ENCODE results near the gene TCL1A.
"Not testable (repeated sequence)": the region's sequence is repeated elsewhere in the genome, so short reads cannot be mapped to it uniquely, and the experiment has no call there.

TCL1A gene, protein sequence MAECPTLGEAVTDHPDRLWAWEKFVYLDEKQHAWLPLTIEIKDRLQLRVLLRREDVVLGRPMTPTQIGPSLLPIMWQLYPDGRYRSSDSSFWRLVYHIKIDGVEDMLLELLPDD

DNA sequence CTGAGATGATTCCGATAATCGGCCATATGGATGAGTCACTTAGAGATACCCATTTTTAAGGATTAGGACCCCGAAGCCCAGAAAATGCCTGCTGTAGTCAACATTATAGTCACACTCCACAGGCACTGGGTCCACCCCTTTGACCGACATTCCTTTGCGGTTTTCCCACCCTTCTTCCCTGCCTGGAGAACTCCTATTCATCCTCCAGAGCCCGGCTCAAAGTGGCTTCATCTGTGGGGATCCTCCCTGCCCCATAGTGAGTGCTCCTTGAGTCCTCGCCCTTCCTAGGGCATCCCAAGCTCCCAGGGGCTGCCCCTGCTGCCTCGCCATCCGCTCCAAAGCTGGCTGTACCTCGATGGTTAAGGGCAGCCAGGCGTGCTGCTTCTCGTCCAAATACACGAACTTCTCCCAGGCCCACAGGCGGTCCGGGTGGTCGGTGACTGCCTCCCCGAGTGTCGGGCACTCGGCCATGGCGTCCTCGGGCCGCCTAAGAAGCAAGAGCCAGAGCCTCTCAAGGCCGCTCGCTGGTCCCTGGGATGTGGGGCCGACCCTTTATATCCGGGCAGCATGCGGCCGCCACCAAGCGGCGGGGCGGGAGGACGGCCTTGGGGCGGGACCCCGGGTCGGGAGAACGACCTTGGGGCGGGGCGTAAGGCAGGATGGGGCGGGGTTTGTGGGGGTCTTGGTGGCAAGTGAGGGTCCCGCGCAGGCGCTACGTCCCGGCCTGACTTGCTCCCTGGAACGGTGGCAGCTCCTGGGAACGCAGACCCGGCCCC, at the start of gene TCL1A:
TSS of gene TCL1A (minus strand) at position 530 of the 776 bp plus-strand sequence. CDS start at position 471, 59 bp downstream.
- no peak for DNase-seq (ENCODE audit: low spot score)
- FAIRE-seq, result no peak

DNA sequence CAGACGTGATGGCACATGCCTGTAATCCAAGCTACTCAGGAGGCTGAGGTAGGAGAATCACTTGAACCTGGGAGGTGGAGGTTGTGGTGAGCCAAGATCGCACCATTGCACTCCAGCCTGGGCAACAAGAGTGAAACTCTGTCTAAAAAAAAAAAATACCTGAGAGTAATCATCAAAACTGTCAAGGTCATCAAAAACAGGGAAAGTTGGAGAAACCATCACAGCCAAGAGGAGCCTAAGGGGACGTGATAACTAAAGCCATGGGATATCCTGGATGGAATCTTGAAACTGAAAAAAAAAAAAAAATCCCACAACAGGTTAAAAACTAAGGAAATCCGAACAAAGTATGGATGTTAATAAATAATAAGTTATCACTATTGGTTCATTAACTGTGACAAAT, 49.1 kb upstream of the TCL1A start:
- DNase-seq (ENCODE audit: low spot score); FAIRE-seq: not testable (repeated sequence)

DNA sequence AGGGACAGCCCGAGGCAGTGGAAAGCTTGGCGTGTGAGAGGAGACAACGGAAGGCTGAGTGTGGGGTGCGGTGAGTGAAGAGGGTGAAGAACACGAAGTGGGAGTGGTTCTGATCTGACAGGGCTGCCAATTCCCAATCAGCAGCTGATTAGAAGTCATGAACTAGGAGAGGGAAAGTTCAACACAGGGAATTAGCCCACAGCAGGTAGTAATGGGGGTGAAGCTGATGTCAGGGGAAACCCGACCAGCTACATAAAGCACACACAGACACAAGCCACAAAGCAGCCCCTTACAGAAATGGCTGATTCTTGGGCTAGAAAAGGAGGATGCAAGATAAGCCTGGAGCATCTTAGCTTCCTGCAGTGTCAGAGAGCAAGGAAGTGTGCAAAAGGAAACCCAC, 47.5 kb upstream of the TCL1A start:
- DNase-seq (ENCODE audit: low spot score) (no peak), FAIRE-seq (no peak)

DNA sequence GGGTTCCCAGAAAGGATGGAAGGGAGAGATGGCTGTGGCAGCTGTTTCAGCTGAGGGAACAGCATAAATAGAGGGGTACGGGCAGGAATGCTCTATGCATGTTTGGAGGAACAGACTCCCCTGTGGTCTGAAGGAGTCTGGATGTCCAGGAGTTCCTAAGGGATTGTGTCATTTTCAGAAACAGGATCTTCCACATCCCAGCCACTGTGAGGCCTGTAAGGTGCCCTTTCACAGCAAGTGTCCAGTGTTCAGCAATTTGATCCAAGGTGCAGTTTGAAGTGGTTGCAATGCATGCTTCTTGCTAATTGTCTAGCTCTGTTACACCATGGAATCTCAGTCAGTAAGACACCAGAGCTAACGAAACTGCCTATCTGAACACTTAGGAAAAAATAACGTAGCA, 46.7 kb upstream of the TCL1A start:
- no peak for FAIRE-seq
- DNase-seq (ENCODE audit: low spot score), result no peak

DNA sequence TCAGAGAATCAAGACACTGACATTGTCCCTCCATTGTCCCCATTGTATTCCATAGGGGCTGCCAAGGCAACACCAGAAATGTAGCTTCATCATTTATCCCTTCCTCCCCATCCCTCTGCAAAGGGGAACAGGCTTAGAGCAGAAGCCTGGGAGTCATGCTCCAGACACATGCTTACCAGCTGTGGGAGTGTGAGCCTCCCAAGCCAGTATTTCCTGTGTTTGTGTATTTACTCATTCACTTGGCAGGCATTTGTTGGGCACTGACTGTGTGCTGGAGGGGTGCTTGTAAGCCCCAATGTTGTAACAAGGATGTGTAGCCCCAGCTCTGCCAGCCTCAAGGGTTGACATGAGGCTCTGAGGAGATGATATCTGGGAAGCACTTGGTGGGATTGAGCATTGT, 46.0 kb upstream of the TCL1A start:
- DNase-seq (ENCODE audit: low spot score) (no peak), FAIRE-seq (no peak)

DNA sequence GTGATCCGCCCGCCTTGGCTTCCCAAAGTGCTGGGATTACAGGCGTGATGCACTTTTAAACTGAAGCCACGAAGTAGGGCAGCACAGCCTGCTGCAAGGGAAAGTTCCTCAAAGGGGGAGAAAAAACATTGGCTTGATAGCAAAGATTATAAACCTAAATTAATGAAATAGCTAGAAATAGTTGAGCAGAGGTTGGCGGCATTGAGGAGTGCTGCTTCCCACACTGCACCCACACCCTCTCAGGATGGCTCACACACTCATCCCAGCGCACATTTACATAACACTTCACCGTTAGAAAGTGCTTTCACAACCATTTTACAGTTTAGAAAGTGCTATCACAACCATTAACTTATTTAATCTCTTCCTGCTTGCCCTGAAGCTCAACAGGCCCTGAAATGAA, 44.4 kb upstream of the TCL1A start:
- DNase-seq (ENCODE audit: low spot score), result no peak
- FAIRE-seq, result no peak

DNA sequence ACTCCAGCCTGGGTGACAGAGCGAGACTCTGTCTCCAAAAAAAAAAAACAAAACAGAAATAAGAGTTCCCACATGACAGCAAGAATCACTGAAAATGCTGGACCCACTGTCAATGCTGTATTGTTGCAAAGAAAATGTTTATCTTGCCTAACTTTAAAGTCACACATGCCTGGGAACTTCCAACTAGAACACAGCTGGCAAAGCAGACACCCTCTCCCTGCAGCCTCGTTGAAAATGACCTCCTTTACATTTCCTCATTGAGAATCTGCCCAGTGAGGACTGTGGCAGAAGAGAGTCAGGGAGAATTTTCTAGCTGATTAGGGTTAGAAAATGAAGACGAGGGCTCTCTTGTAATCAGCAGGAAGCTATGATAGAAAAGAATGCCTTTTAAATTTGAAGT, 42.8 kb upstream of the TCL1A start:
- no peak for FAIRE-seq

DNA sequence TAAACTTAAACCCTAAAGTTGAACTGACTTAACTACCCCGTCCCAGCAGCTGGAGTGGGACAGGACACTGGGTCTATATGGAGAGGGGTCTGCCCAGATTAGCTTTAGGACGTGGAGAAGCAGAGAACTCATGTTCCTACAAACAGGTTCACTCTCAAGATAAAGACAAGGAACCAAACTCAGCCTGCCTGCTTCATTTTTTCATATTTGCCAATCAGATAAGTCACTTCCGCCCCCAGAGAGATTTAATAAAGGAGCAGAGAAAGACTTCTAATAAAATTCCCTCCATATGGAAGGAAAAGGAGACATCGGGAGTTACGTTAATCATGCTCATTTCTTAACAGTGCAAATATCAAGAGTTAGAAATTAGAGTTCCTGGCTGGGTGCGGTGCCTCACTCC, 42.2 kb upstream of the TCL1A start:
- no peak for FAIRE-seq
- DNase-seq (ENCODE audit: low spot score), result no peak

More for the DNA sequence above, 42.8 kb upstream of the TCL1A start:
- no peak for DNase-seq (ENCODE audit: low spot score)

DNA sequence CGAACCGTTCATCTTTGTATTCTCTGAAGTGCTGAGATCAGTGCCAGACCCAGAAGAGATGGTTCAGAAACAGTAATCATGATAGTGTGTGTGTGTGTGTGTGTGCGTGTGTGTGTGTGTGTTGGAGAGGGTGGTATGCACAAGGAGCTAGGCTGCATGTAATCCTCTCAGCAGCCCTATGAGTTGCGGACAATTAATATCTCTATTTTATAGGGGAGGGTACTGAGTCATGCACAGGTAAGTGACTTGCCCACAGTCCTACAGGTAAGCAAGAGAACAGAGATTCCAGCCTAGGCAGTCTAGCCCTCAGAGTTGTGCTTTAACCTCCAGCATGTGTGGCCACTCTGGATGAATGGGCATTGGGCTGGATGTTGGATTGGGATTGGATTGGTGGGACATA, 27.9 kb upstream of the TCL1A start:
- no peak for DNase-seq (ENCODE audit: low spot score)
- no peak for FAIRE-seq

DNA sequence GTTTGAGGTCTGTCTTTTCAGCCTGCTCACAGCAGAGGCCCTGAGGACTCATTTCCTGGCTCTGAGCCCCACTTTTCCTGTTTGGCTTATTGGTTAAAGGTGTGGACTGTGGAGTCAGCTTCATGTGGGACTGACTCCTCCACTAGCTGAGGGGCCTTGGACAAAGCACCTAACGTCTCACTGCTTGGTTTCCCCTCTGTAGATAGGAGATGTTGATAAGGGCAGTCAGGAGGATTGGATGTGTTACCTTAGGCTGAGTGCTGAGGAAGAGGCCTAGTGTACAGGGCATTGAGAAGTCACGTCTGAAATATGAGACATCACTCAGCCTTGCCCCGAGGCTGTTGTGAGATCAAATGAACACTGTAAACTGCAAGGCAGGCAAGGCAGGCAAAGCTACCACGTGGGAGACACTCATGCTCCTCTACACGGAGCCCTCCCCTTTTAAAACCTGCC, 27.1 kb upstream of the TCL1A start:
- FAIRE-seq, result no peak
- no peak for DNase-seq (ENCODE audit: low spot score)

DNA sequence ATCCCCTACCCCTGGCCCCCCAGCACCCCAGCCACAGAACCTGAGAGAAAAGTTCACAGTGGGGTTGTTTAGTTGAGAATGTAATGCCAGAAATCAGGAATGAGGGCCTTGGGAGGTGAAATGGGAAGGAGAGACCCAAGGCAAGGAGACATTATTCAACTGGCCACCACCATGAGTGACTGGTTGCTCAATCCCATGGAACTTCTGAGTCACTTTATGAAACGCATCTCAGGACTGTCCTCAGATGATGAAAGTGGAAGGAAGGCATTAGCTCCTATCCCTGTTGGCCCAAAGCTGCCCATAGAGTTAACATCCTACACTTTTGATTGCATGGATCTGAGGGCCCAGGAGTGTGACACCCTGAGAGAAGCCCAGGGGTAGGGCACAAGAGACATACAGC, 25.4 kb upstream of the TCL1A start:
- DNase-seq (ENCODE audit: low spot score) (no peak), FAIRE-seq (no peak)

DNA sequence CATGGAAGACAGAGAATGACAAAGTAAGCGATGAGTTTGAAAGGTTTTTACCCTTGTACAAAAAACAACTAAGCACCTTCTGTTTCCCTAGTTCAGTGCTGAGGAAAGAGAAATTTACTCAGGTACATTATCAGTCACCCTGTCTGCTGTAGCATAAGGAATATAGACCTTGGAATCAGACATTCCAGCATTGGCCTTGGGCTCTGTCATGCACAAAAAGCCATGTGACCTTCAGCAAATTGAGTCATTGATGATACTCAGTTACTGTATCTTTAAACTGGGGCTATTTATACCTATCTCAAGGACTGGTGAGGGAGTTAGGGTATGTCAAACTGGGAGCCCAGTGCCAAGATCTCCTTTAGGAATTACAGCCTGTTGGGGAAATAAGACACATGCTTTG, 19.3 kb upstream of the TCL1A start:
- FAIRE-seq, result no peak
- DNase-seq (ENCODE audit: low spot score), result no peak

DNA sequence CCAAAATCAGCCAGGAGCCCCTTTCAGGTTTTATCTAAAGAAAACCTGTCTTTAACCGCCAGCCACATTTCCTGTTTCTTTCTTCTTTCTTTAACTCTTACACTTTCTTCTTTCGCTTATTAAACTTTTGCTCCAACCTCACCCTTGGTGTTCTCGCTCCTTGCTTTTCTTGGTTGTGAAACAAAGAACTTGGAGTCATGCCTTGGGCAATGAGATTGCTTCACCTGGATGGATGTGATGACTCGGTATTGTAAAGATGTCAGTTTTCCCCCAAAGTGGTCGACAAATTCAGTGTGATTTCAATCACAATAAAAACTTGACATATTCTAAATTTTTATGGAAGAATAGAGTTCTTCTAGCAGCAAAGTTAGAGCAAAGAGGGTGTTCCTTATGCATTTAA, 16.2 kb upstream of the TCL1A start:
- DNase-seq (ENCODE audit: low spot score) (no peak), FAIRE-seq (no peak)

DNA sequence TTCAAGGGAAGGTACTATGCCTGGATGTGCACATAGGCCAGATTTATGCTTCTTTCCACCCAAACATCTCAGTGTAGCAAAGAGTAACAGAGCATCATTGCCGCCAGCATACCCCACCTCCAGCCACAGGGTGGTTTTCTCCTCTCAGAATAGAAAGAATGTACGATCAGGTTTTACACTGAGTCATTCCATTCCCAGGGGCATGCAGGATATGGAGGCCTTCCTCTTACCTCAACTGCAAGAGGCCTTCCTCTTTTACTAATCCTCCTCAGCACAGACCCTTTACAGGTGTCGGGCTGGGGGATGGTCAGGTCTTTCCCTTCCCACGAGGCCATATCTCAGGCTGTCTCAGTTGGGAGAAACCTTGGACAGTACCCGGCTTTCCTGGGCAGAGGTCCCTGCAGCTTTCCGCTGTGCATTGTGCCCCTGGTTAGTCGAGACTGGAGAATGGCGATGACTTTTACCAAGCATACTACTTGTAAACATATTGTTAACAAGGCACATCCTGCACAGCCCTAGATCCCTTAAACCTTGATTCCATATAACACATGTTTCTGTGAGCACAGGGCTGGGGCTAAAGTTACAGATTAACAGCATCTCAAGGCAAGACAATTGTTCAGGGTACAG, 15.6 kb upstream of the TCL1A start:
- FAIRE-seq; DNase-seq (ENCODE audit: low spot score): not testable (repeated sequence)

DNA sequence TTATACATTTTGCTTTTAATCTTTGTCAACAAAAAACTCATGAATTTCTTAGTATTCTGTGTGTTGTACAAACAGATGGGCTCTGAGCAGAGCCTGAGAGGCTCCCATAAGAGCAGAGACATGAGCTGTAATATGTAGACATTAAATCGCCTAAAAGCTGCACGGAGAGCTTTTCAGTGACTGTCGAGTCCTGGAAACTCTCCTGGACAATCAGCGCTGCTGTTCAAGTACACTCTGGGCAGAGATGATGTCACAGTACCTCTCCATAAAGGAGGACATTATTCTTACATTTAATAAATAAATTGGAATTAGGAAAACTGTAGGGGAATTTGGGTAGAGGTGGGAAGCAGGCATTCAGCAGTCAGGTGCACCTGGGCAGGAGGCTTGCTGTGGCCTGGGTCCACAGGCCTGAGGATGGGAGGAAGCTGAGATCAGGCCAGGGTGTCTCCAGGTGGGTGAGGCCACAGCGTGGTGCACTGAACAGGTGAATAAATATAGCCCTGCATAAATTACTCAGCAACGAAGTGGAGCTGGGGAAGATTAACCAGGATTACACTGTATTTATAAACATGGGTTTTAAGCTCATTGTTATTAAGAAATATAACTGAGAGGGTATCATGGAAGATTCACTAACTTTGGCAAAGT, 13.3 kb upstream of the TCL1A start:
- FAIRE-seq (no peak), DNase-seq (ENCODE audit: low spot score) (no peak)

DNA sequence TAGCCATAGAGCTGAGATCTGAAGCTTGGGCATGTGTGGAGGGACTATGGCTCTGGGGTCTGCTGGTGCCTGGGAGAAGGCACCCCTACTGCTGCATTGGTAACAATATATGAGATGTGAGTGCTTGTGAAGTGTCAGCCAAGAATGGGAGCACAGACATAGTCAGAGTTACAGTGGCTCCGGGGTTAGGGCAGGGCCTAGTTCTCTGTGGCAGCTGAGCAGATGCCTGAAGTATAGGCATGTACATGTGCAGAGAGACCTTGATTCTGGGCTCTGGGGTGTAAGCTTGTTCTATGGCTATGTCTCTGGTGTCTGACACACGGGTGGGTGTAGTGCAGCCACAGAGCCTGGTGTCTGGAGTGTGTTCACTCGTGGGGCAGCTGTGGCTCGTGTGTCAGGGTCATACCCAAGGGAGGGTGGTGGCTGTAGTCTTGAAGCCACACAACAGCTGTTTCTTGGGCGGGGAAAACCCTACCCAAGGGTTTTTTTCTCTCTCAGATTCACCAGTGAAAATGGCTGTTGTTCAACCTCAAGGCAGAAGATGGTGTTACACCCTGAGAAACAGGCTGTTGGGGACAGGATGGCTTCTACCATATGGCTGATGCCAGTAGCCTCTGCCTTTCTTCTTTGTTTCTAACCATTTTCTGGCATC, 11.9 kb upstream of the TCL1A start:
- DNase-seq (ENCODE audit: low spot score) (no peak), FAIRE-seq (no peak)

DNA sequence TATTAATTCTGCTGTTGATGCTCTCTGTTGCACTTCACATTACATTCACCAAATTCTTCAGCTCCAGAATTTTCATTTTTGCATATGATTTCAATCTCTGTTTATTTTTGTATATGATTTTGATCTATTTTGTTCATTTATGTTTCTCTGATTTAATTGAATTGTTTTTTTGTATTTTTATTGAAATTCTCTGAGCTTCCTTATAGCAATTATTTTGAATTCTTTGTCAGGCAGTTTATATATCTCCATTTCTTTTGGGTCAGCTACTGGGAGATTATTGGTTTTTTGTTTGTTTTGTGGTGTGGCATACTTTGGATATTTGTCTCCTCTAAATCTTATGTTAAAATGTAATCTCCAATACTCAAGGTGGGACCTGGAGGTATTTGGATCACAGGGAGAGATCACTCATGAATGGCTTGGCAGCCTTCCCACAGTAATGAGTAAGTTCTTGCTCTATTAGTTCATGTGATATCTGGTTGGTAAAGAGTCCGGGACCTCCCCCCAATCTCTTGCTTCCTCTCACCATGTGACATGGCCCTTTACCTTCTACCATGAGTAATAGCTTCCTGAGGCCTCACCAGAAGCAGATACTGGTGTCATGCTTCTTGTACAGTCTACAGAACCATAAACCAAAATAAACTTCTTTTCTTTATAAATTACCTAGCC, 8.7 kb upstream of the TCL1A start:
- DNase-seq (ENCODE audit: low spot score) (no peak), FAIRE-seq (no peak)

DNA sequence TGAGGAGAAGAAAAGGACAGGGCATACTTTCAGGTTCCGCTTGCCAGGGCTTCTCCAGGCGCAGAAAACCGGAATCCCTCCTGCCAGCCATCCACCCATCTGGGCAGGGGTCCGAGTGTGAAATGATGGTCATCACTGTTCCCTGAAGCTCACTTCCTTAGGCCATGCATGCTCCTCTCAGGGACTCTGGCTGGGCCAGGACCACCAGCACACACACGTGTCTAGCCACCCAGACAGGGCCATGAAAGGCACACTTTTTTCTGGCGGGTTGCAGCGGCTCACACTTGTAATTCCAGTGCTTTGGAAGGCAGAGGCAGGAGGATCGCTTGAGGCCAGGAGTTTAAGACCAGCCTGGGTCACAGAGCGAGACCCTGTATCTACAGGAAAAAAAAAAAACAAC, 1.5 kb downstream of the TCL1A start:
- FAIRE-seq (no peak), DNase-seq (ENCODE audit: low spot score) (no peak)

DNA sequence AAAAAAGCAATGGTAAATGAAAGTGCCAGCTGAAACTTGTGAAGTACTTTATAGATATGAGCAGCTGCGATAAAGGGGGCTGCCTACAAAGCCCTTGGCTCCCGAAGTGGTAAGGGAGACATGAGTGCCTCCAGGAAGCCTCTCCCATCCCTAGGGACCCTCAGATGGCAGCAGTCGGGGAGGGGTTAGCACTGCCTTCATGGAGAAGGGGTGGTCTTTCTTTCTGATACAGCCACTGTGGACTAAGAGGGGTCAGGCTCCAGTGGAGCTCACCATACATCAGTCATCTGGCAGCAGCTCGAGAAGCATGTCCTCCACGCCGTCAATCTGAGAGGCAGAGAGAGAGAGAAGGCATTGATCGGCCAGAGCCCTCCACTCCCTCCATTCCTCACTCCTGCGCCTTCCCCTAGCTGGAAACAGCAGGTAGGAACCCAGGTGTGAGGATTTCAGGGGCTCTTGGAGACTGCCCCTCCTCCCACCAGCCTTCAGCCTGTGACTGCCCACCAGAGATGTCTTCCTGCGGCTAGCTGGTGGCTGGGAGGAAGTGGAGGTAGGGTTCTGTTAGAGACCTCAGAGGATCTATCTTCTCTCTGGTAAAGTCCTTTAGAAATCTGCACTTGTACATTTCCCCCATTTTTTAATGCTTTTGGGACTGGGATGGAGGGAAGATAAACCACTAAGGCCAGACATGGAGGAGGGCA, 2.3 kb downstream of the TCL1A start:
- DNase-seq (ENCODE audit: low spot score) (no peak), FAIRE-seq (no peak)

DNA sequence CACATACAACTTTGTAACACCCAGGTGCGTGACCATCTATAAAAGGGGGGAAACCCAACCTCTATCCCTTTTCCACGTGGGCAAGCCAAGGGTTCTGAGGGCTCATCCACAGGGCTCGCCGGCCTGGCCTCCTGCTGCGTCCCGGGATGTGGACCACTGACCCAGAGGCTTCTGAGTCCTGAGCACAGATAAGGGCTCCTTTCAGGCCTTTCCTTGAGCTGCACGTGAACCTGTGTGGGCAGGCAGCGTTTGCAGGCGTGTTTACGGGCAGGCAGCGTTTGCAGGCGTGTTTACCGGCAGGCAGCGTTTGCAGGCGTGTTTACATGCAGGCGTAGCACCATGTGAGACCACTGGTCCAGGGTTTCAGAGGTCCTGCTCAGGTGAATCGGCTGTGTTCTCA, 3.8 kb downstream of the TCL1A start:
- FAIRE-seq, result no peak
- DNase-seq (ENCODE audit: low spot score), result no peak

DNA sequence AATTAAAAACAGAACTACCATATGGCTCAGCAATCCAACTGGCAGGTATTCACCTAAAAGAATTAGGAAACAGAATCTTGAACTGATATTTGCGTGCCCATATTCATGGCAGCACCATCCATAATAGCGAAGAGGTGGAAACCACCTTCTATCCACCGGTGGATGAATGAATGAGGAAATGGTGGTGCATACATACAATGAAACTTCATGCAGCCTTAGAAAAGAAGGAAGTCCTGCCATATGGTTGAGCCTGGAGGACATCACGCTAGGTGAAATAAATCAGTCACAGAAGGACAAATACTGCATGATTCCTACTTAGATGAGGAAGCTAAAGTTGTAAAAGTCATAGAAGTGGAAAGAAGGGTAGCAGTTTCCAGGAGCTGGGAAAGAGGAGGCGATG, 6.6 kb downstream of the TCL1A start:
- DNase-seq (ENCODE audit: low spot score), result no peak
- no peak for FAIRE-seq
